Measurements from ENCODE around the gene PDCD4.

- TF ChIP-seq, protein P1, sequence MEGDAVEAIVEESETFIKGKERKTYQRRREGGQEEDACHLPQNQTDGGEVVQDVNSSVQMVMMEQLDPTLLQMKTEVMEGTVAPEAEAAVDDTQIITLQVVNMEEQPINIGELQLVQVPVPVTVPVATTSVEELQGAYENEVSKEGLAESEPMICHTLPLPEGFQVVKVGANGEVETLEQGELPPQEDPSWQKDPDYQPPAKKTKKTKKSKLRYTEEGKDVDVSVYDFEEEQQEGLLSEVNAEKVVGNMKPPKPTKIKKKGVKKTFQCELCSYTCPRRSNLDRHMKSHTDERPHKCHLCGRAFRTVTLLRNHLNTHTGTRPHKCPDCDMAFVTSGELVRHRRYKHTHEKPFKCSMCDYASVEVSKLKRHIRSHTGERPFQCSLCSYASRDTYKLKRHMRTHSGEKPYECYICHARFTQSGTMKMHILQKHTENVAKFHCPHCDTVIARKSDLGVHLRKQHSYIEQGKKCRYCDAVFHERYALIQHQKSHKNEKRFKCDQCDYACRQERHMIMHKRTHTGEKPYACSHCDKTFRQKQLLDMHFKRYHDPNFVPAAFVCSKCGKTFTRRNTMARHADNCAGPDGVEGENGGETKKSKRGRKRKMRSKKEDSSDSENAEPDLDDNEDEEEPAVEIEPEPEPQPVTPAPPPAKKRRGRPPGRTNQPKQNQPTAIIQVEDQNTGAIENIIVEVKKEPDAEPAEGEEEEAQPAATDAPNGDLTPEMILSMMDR (IDR thresholded peaks at IDR 0.05) = no peak
- no peak for TF ChIP-seq HMGXB4 (CRISPR knock-in tag; IDR thresholded peaks at IDR 0.05)
- no peak for TF ChIP-seq SP1 (CRISPR knock-in tag; conservative IDR thresholded peaks at IDR 0.05)
- TF ChIP-seq ZNF425 (CRISPR knock-in tag; conservative IDR thresholded peaks at IDR 0.05) = no peak
- TF ChIP-seq USF2 (CRISPR knock-in tag; IDR thresholded peaks at IDR 0.05) = no peak
- no peak for TF ChIP-seq SMAD4 (CRISPR knock-in tag; IDR thresholded peaks at IDR 0.05)
- no peak for TF ChIP-seq ESRRA (CRISPR knock-in tag; IDR thresholded peaks at IDR 0.05; ENCODE audit: borderline replicate concordance)
- TF ChIP-seq CREM (CRISPR knock-in tag; IDR thresholded peaks at IDR 0.05) = no peak
- no peak for TF ChIP-seq ELF4 (CRISPR knock-in tag; IDR thresholded peaks at IDR 0.05; ENCODE audit: low read depth)
- TF ChIP-seq, protein P2, sequence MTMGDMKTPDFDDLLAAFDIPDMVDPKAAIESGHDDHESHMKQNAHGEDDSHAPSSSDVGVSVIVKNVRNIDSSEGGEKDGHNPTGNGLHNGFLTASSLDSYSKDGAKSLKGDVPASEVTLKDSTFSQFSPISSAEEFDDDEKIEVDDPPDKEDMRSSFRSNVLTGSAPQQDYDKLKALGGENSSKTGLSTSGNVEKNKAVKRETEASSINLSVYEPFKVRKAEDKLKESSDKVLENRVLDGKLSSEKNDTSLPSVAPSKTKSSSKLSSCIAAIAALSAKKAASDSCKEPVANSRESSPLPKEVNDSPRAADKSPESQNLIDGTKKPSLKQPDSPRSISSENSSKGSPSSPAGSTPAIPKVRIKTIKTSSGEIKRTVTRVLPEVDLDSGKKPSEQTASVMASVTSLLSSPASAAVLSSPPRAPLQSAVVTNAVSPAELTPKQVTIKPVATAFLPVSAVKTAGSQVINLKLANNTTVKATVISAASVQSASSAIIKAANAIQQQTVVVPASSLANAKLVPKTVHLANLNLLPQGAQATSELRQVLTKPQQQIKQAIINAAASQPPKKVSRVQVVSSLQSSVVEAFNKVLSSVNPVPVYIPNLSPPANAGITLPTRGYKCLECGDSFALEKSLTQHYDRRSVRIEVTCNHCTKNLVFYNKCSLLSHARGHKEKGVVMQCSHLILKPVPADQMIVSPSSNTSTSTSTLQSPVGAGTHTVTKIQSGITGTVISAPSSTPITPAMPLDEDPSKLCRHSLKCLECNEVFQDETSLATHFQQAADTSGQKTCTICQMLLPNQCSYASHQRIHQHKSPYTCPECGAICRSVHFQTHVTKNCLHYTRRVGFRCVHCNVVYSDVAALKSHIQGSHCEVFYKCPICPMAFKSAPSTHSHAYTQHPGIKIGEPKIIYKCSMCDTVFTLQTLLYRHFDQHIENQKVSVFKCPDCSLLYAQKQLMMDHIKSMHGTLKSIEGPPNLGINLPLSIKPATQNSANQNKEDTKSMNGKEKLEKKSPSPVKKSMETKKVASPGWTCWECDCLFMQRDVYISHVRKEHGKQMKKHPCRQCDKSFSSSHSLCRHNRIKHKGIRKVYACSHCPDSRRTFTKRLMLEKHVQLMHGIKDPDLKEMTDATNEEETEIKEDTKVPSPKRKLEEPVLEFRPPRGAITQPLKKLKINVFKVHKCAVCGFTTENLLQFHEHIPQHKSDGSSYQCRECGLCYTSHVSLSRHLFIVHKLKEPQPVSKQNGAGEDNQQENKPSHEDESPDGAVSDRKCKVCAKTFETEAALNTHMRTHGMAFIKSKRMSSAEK (CRISPR knock-in tag; IDR thresholded peaks at IDR 0.05; ENCODE audit: borderline replicate concordance) = no peak
- no peak for TF ChIP-seq ZNF121 (CRISPR knock-in tag; IDR thresholded peaks at IDR 0.05)
- TF ChIP-seq, protein P3, sequence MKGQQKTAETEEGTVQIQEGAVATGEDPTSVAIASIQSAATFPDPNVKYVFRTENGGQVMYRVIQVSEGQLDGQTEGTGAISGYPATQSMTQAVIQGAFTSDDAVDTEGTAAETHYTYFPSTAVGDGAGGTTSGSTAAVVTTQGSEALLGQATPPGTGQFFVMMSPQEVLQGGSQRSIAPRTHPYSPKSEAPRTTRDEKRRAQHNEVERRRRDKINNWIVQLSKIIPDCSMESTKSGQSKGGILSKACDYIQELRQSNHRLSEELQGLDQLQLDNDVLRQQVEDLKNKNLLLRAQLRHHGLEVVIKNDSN (CRISPR knock-in tag; IDR thresholded peaks at IDR 0.05) = no peak
Measured at GRCh38 chr10:110847374-110847773, 24.4 kb upstream of the PDCD4 start.

All from WTC11 (cell line).